PC-3 (cell line): ENCODE data around the gene PREX1.

Experiments used
- CTCF ChIP-seq: fragments of 300-600 bp; sonication (generic); conservative IDR thresholded peaks from 2 replicates; pipeline ENCODE4 v1.5.1; 2017; ENCODE audit warnings: antibody characterized with exemption, low read depth, mild to moderate bottlenecking, low read length
- EZH2 ChIP-seq: fragments of 300-600 bp; sonication (generic); IDR thresholded peaks from one replicate; pipeline ENCODE4 v1.6.1; 2017; ENCODE audit warnings: antibody characterized with exemption, mild to moderate bottlenecking, low read length; ENCODE audit not compliant: unreplicated experiment

- TF ChIP-seq CTCF (no peak), EZH2 (no peak)
These were observed 79.9 kb downstream of the PREX1 start for GRCh38 chr20:48747840-48748414.
